ENCODE measurements around the gene NRARP. TPM values are rescaled to one million over a fixed set of nuclear protein-coding genes. Genes with fewer than 3 reads are reported as not detected.
"Not testable (repeated sequence)": the region's sequence is repeated elsewhere in the genome, so short reads cannot be mapped to it uniquely, and the experiment has no call there.

Gene NRARP
- total RNA-seq, 1 donor from 2014 or later: 17.9 TPM

GRCh38 chr9:137264067-137264466, 38.0 kb downstream of the NRARP start:
- no peaks in the 10 kb centered on the region for H3K4me1 Mint-ChIP-seq (ENCODE audit: unreplicated experiment)
- TF ChIP-seq CTCF (conservative IDR thresholded peaks at IDR 0.05): no peak
- no peak overlapping the region for H3K27ac Mint-ChIP-seq

GRCh38 chr9:137263506-137263905, 38.6 kb downstream of the NRARP start:
- no peak for DNase-seq (ENCODE audit: extremely low spot score, unreplicated experiment)

More at GRCh38 chr9:137264067-137264466, 38.0 kb downstream of the NRARP start:
- Mint-ChIP-seq H3K9me3 (no peaks in the 10 kb centered on the region), H3K27me3 (no peaks in the 10 kb centered on the region), H3K4me3 (no peak overlapping the region), H3K36me3 (no peaks in the 10 kb centered on the region)
- DNase-seq (ENCODE audit: extremely low spot score, unreplicated experiment): no peak

GRCh38 chr9:137262909-137263285, 39.2 kb downstream of the NRARP start:
- DNase-seq (ENCODE audit: extremely low spot score, unreplicated experiment): no peak
- Mint-ChIP-seq H3K27ac (no peak overlapping the region), H3K9me3 (no peaks in the 10 kb centered on the region), H3K36me3 (no peaks in the 10 kb centered on the region), H3K27me3 (no peaks in the 10 kb centered on the region), H3K4me3 (no peak overlapping the region), H3K4me1 (ENCODE audit: unreplicated experiment) (no peaks in the 10 kb centered on the region)
- no peak for TF ChIP-seq CTCF (conservative IDR thresholded peaks at IDR 0.05)

More at GRCh38 chr9:137263506-137263905, 38.6 kb downstream of the NRARP start:
- H3K36me3 Mint-ChIP-seq: no peaks in the 10 kb centered on the region
- no peak for TF ChIP-seq CTCF (conservative IDR thresholded peaks at IDR 0.05)
- no peak overlapping the region for H3K27ac Mint-ChIP-seq
- H3K4me3 Mint-ChIP-seq: no peak overlapping the region
- H3K4me1 Mint-ChIP-seq (ENCODE audit: unreplicated experiment): no peaks in the 10 kb centered on the region
- no peaks in the 10 kb centered on the region for H3K9me3 Mint-ChIP-seq
- H3K27me3 Mint-ChIP-seq: no peaks in the 10 kb centered on the region

GRCh38 chr9:137262173-137262908, 39.7 kb downstream of the NRARP start:
- not testable (repeated sequence) for H3K36me3 Mint-ChIP-seq, H3K27ac Mint-ChIP-seq

GRCh38 chr9:137256856-137257255, 45.2 kb downstream of the NRARP start:
- peak overlapping the region; percentile 89 for H3K4me3 Mint-ChIP-seq
- H3K27me3 Mint-ChIP-seq: no peaks in the 10 kb centered on the region
- no peak overlapping the region for H3K27ac Mint-ChIP-seq
- H3K4me1 Mint-ChIP-seq (ENCODE audit: unreplicated experiment): peaks cover 4% of the 10 kb centered on the region
- no peak for DNase-seq (ENCODE audit: extremely low spot score, unreplicated experiment)
- no peaks in the 10 kb centered on the region for H3K9me3 Mint-ChIP-seq
- H3K36me3 Mint-ChIP-seq: no peaks in the 10 kb centered on the region
- no peak for TF ChIP-seq CTCF (conservative IDR thresholded peaks at IDR 0.05)

More at GRCh38 chr9:137262173-137262908, 39.7 kb downstream of the NRARP start:
- TF ChIP-seq CTCF (conservative IDR thresholded peaks at IDR 0.05): peak; percentile 68
- not testable (repeated sequence) for H3K9me3 Mint-ChIP-seq; DNase-seq (ENCODE audit: extremely low spot score, unreplicated experiment); H3K4me1 Mint-ChIP-seq (ENCODE audit: unreplicated experiment); H3K27me3 Mint-ChIP-seq; H3K4me3 Mint-ChIP-seq
